WTC11 (cell line): ENCODE data around the gene TUBB1.

ENCODE experiments used
- ATF1 ChIP-seq: sonication (generic); formaldehyde crosslinking; IDR thresholded peaks from 2 replicates; pipeline ENCODE4 v1.8.1; 2023; ENCODE audit warnings: mild to moderate bottlenecking, moderate library complexity, missing genetic modification reagents
- ATF3 ChIP-seq: sonication (generic); formaldehyde crosslinking; conservative IDR thresholded peaks from 2 replicates; pipeline ENCODE4 v1.8.1; 2022; ENCODE audit warnings: mild to moderate bottlenecking, missing genetic modification reagents
- CBFB ChIP-seq: sonication (generic); formaldehyde crosslinking; IDR thresholded peaks from 2 replicates; pipeline ENCODE4 v1.8.1; 2022; ENCODE audit warnings: mild to moderate bottlenecking, low read depth, missing genetic modification reagents
- CREM ChIP-seq: sonication (generic); formaldehyde crosslinking; IDR thresholded peaks from 2 replicates; pipeline ENCODE4 v1.8.1; 2022; ENCODE audit warnings: mild to moderate bottlenecking, missing genetic modification reagents, moderate library complexity
- CTCF ChIP-seq: fragments of 200-600 bp; IDR thresholded peaks from 2 replicates; pipeline ENCODE4 v1.8.0; 2022; ENCODE audit warnings: antibody characterized with exemption
- ELF4 ChIP-seq: sonication (generic); formaldehyde crosslinking; IDR thresholded peaks from 2 replicates; pipeline ENCODE4 v1.8.1; 2022; ENCODE audit warnings: low read depth, mild to moderate bottlenecking, moderate library complexity, missing genetic modification reagents
- ETV6 ChIP-seq: sonication (generic); formaldehyde crosslinking; IDR thresholded peaks from 2 replicates; pipeline ENCODE4 v1.8.1; 2022; ENCODE audit warnings: mild to moderate bottlenecking, missing genetic modification reagents
- NR3C1 ChIP-seq: sonication (generic); formaldehyde crosslinking; conservative IDR thresholded peaks from 2 replicates; pipeline ENCODE4 v1.8.1; 2023; ENCODE audit warnings: low read depth, mild to moderate bottlenecking, missing genetic modification reagents
- PRDM15 ChIP-seq: sonication (generic); formaldehyde crosslinking; IDR thresholded peaks from 2 replicates; pipeline ENCODE4 v1.8.0; 2022; ENCODE audit warnings: missing genetic modification reagents
- ZNF263 ChIP-seq: sonication (generic); formaldehyde crosslinking; IDR thresholded peaks from 2 replicates; pipeline ENCODE4 v1.8.1; 2022; ENCODE audit warnings: low read depth, mild to moderate bottlenecking, moderate library complexity, missing genetic modification reagents
- ZNF512 ChIP-seq: sonication (generic); formaldehyde crosslinking; IDR thresholded peaks from 2 replicates; pipeline ENCODE4 v1.8.1; 2022; ENCODE audit warnings: missing genetic modification reagents, borderline replicate concordance

GRCh38 chr20:59073582-59073981, 54.4 kb downstream of the TUBB1 start:
- TF ChIP-seq CREM (CRISPR knock-in tag) (no peak), CTCF (no peak), NR3C1 (no peak), PRDM15 (CRISPR knock-in tag) (no peak), ATF3 (CRISPR knock-in tag) (no peak), ETV6 (no peak), ELF4 (CRISPR knock-in tag) (no peak), ATF1 (CRISPR knock-in tag) (no peak), ZNF263 (CRISPR knock-in tag) (no peak), CBFB (CRISPR knock-in tag) (no peak), ZNF512 (CRISPR knock-in tag) (no peak)
